ENCODE data around the gene EBP.

Gene EBP

DNA sequence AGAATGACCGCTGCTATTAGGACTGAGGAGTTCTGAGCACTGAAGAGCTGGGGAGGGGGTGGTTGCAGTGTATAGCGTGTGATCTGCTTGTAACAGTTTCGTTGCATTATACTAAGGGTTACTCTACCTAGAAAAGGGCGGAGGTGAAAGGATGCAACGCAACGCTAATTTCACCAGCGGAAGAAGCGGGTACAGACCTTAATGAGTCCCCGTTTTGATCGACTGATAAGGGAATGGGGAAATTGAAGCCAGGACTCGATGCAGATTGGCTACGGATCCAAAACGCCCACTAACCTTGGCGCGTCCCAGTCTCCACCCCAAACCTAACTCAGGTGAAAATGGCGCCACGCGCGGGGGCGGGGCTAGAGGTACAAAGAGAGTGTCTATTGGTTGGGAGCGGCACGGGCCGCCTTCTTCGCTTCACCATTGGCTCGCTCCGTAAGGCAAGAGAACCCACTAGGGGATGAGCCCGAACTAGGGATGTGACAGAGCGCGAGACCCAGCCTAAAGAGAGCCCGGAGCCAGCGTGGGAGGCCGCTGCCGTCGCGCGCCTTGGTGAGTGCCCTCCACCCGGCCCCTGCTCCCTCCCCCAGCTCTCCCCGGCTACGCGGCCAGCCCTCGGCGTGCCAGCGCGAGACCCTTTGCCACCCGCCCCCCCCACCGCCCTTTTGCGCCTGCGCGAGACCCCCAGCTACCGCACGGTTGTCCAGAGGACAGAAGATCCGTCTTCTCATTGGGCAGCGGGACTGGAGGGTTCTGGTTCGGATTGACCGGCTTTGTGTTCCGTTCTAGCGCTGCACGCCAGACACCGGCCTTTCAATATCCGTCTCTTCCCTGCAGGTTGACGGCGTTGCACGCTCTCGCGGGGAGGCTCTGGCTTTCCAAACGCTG lies at the start of gene EBP:
Gene EBP (plus strand): TSS at position 456 of the 891 bp plus-strand sequence. CDS start 1,964 bp downstream, outside the sequence.
- Histone ChIP-seq H3K27me3 (replicated peaks; ENCODE audit: control insufficient read depth, insufficient read depth, low read length) (no peaks in the 10 kb centered on the region), H3K4me1 (ENCODE audit: control insufficient read depth, insufficient read depth, low read length) (peaks cover 3% of the 10 kb centered on the region), H3K9ac (ENCODE audit: low read length) (peak within 1 kb of the TSS; percentile 61), H3K4me3 (ENCODE audit: low read length) (peak within 1 kb of the TSS; percentile 66), H3K9me3 (ENCODE audit: control insufficient read depth, low read length) (no peaks in the 10 kb centered on the region), H3K36me3 (ENCODE audit: control insufficient read depth, insufficient read depth, low read length, severe bottlenecking) (peaks cover 6% of the 10 kb centered on the region)
- peak; percentile 88 for DNase-seq (ENCODE audit: low read depth)

DNA sequence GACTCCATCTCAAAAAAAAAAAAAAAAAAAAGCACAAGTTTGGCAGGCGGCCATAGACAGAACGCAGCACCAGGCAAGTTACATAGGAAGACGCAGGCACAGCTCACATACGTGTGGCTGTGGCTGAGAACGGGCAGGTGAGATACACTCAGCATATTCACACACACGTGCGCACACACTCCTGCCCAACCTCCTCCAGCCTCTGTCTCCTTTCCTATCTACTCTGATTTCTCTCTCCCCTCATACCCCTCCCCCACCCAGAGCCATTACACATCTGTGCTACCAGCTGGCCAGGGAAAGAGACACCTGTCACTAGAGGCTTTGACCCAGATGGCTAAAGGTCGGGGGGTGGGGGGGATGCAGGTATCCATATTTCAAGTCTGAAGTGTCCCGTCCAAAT lies 49.4 kb upstream of the EBP start:
- H3K36me3 ChIP-seq (ENCODE audit: control insufficient read depth, insufficient read depth, low read length, severe bottlenecking): no peaks in the 10 kb centered on the region
- H3K4me3 ChIP-seq (ENCODE audit: low read length): no peak overlapping the region
- H3K4me1 ChIP-seq (ENCODE audit: control insufficient read depth, insufficient read depth, low read length): peaks cover 4% of the 10 kb centered on the region
- no peak overlapping the region for H3K9ac ChIP-seq (ENCODE audit: low read length)
- peaks cover 3% of the 10 kb centered on the region for H3K27me3 ChIP-seq (replicated peaks; ENCODE audit: control insufficient read depth, insufficient read depth, low read length)
- DNase-seq (ENCODE audit: low read depth): no peak
- no peaks in the 10 kb centered on the region for H3K9me3 ChIP-seq (ENCODE audit: control insufficient read depth, low read length)

DNA sequence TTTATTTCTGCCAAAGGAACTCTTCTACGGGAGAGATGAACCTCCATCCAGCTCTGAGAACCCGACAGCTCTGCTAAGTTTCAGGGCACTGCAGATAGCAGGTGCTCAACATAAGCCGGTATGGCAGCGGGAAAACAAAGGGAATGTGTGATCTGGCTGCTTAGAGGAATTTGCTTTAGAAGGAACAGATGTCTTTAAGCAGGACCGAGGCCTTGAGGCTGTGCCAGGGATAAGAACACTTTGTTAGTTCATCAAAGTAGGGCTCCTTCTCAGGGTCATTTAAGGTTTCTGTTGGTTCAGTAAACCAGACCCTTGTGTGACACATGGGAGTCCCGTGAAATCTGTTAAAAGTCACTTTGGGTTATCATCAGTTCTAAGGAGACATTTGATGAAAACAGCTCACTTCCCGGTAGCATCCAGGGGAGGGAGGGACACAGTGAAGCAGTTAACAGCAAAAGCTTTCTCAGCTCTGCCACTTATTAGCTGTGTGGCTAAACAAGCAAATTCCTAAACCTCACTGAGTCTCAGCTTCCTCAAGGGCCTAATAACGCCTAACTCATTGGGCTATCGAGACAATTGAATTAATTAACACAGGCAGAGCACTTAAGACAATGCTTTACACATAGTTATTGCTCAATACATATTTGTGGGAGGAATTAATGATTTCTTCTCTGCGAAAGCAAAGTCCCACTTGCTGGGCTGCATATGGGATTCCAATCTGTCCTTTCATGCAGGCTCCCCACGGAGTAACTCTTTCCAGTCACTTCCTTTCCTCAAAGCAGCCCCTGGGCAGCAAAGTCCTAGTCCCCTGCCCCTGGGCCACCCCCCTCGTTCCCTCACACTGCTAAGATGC lies 48.5 kb upstream of the EBP start:
- H3K4me3 ChIP-seq (ENCODE audit: low read length): no peak overlapping the region
- no peaks in the 10 kb centered on the region for H3K36me3 ChIP-seq (ENCODE audit: control insufficient read depth, insufficient read depth, low read length, severe bottlenecking)
- H3K9ac ChIP-seq (ENCODE audit: low read length): no peak overlapping the region
- H3K27me3 ChIP-seq (replicated peaks; ENCODE audit: control insufficient read depth, insufficient read depth, low read length): no peaks in the 10 kb centered on the region
- H3K4me1 ChIP-seq (ENCODE audit: control insufficient read depth, insufficient read depth, low read length): no peaks in the 10 kb centered on the region
- no peak for DNase-seq (ENCODE audit: low read depth)
- H3K9me3 ChIP-seq (ENCODE audit: control insufficient read depth, low read length): no peaks in the 10 kb centered on the region

DNA sequence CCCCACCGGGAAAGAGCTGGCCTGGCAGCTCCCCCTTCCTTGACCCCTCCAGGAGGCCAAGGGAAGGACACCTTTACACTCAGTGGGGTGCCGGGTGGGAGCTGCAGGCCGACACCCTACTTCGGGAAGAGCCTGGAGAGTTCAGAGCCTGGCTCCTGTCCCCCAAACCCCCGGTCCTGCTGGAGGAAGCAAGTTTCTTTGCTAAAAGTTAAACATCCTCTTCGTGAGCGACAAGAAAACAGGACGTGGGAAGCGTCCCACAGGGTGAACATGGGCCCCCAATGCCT lies 48.0 kb upstream of the EBP start:
- Histone ChIP-seq H3K36me3 (ENCODE audit: control insufficient read depth, insufficient read depth, low read length, severe bottlenecking) (no peaks in the 10 kb centered on the region), H3K4me3 (ENCODE audit: low read length) (no peak overlapping the region), H3K9ac (ENCODE audit: low read length) (no peak overlapping the region), H3K9me3 (ENCODE audit: control insufficient read depth, low read length) (no peaks in the 10 kb centered on the region), H3K4me1 (ENCODE audit: control insufficient read depth, insufficient read depth, low read length) (no peaks in the 10 kb centered on the region), H3K27me3 (replicated peaks; ENCODE audit: control insufficient read depth, insufficient read depth, low read length) (no peaks in the 10 kb centered on the region)
- no peak for DNase-seq (ENCODE audit: low read depth)

DNA sequence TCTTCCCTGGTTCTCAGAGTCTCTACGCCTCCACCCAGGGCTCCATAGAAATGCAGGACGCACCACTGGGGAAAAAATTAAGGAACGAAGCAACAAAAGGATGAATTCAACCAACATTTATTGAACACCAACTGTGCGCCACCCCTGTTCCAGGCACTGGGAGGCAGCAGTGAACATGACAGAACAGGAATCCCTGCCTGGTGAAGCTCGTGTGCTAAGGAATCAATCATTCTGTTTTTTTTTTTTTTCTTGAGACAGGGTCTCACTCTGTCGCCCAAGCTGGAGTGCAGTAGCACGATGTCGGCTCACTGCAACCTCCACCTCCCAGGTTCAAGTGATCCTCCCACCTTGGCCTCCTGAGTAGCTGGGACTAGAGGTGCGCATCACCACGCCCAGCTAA lies 47.5 kb upstream of the EBP start:
- H3K4me1 ChIP-seq (ENCODE audit: control insufficient read depth, insufficient read depth, low read length): no peaks in the 10 kb centered on the region
- H3K4me3 ChIP-seq (ENCODE audit: low read length): no peak overlapping the region
- H3K36me3 ChIP-seq (ENCODE audit: control insufficient read depth, insufficient read depth, low read length, severe bottlenecking): no peaks in the 10 kb centered on the region
- no peak overlapping the region for H3K9ac ChIP-seq (ENCODE audit: low read length)
- no peaks in the 10 kb centered on the region for H3K27me3 ChIP-seq (replicated peaks; ENCODE audit: control insufficient read depth, insufficient read depth, low read length)
- no peaks in the 10 kb centered on the region for H3K9me3 ChIP-seq (ENCODE audit: control insufficient read depth, low read length)
- no peak for DNase-seq (ENCODE audit: low read depth)

GRCh38 chrX:48474581-48474980 lies 47.0 kb upstream of the EBP start:
- Histone ChIP-seq H3K36me3 (ENCODE audit: control insufficient read depth, insufficient read depth, low read length, severe bottlenecking) (no peaks in the 10 kb centered on the region), H3K4me3 (ENCODE audit: low read length) (no peak overlapping the region), H3K9ac (ENCODE audit: low read length) (no peak overlapping the region), H3K27me3 (replicated peaks; ENCODE audit: control insufficient read depth, insufficient read depth, low read length) (no peaks in the 10 kb centered on the region), H3K4me1 (ENCODE audit: control insufficient read depth, insufficient read depth, low read length) (no peaks in the 10 kb centered on the region), H3K9me3 (ENCODE audit: control insufficient read depth, low read length) (no peaks in the 10 kb centered on the region)
- no peak for DNase-seq (ENCODE audit: low read depth)

GRCh38 chrX:48475296-48475695 lies 46.3 kb upstream of the EBP start:
- H3K4me3 ChIP-seq (ENCODE audit: low read length): peak overlapping the region; percentile 89
- no peaks in the 10 kb centered on the region for H3K27me3 ChIP-seq (replicated peaks; ENCODE audit: control insufficient read depth, insufficient read depth, low read length)
- peak overlapping the region; percentile 94 for H3K9ac ChIP-seq (ENCODE audit: low read length)
- no peaks in the 10 kb centered on the region for H3K9me3 ChIP-seq (ENCODE audit: control insufficient read depth, low read length)
- H3K36me3 ChIP-seq (ENCODE audit: control insufficient read depth, insufficient read depth, low read length, severe bottlenecking): no peaks in the 10 kb centered on the region
- no peak for DNase-seq (ENCODE audit: low read depth)
- no peaks in the 10 kb centered on the region for H3K4me1 ChIP-seq (ENCODE audit: control insufficient read depth, insufficient read depth, low read length)

GRCh38 chrX:48475774-48476577 lies 45.6 kb upstream of the EBP start, which contains the start of gene FTSJ1:
FTSJ1 (plus strand) TSS chrX:48476199; CDS start chrX:48478048, 1,849 bp downstream.
- Histone ChIP-seq H3K9ac (ENCODE audit: low read length) (peak within 1 kb of the TSS; percentile 94), H3K36me3 (ENCODE audit: control insufficient read depth, insufficient read depth, low read length, severe bottlenecking) (no peaks in the 10 kb centered on the region), H3K9me3 (ENCODE audit: control insufficient read depth, low read length) (no peaks in the 10 kb centered on the region), H3K4me3 (ENCODE audit: low read length) (peak within 1 kb of the TSS; percentile 89), H3K4me1 (ENCODE audit: control insufficient read depth, insufficient read depth, low read length) (no peaks in the 10 kb centered on the region), H3K27me3 (replicated peaks; ENCODE audit: control insufficient read depth, insufficient read depth, low read length) (no peaks in the 10 kb centered on the region)
- DNase-seq (ENCODE audit: low read depth): peak; percentile 94

DNA sequence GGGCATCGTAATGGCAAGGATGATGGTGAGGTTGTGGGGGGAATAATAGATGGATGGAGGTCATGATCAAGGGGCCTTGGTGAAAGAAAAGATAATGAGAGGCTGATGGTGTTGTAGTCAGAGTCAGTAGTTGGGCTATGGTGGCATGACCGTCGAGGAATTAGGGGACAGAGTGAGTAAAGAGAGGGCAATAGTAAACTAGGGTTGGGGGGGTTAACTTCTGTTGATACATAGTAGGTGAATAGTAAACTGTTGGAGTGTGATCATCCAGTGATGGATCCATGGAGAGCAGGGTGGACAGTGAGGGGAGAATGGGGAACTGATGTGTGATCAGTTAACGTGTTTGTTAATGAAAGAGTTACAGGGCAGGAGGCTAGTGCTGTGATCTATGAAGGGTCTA lies 44.7 kb upstream of the EBP start:
- peak overlapping the region; percentile 89 for H3K4me3 ChIP-seq (ENCODE audit: low read length)
- peak overlapping the region; percentile 94 for H3K9ac ChIP-seq (ENCODE audit: low read length)
- DNase-seq (ENCODE audit: low read depth): no peak
- H3K4me1 ChIP-seq (ENCODE audit: control insufficient read depth, insufficient read depth, low read length): no peaks in the 10 kb centered on the region
- no peaks in the 10 kb centered on the region for H3K9me3 ChIP-seq (ENCODE audit: control insufficient read depth, low read length)
- peaks cover 9% of the 10 kb centered on the region for H3K36me3 ChIP-seq (ENCODE audit: control insufficient read depth, insufficient read depth, low read length, severe bottlenecking)
- no peaks in the 10 kb centered on the region for H3K27me3 ChIP-seq (replicated peaks; ENCODE audit: control insufficient read depth, insufficient read depth, low read length)

DNA sequence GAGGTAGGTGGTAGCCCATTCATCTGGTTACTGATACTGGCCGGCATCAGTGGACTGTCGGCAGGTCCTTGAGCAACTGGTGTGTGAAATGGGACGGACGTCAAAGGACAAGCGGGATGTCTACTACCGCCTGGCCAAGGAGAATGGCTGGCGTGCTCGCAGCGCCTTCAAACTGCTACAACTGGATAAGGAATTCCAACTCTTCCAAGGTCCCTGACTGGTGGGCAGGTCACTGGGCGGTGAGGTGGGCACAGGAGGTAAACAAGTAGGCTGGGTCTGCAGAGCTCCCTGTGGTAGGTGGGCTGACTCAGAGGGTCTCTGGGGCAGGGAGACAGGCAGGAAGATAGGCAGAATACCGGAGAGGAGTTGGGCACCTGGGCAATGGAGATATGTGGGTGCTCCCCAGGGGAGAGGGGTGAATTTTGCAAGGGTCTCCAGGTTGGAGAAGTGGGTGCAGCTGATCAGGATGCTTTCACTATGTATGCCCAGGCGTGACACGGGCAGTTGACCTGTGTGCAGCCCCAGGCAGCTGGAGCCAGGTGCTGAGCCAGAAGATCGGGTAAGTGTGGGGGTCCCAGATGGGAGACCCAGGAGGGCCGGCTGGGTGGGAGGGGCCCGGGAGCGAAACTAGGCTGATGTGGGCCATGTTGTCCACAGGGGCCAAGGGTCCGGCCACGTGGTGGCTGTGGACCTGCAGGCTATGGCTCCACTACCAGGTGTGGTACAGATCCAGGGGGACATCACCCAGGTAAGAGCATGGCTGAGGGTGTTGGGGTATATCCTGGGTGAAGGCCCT lies 43.5 kb upstream of the EBP start:
- no peak overlapping the region for H3K9ac ChIP-seq (ENCODE audit: low read length)
- H3K4me1 ChIP-seq (ENCODE audit: control insufficient read depth, insufficient read depth, low read length): no peaks in the 10 kb centered on the region
- DNase-seq (ENCODE audit: low read depth): no peak
- H3K9me3 ChIP-seq (ENCODE audit: control insufficient read depth, low read length): no peaks in the 10 kb centered on the region
- H3K27me3 ChIP-seq (replicated peaks; ENCODE audit: control insufficient read depth, insufficient read depth, low read length): peaks cover 4% of the 10 kb centered on the region
- peaks cover 16% of the 10 kb centered on the region for H3K36me3 ChIP-seq (ENCODE audit: control insufficient read depth, insufficient read depth, low read length, severe bottlenecking)
- H3K4me3 ChIP-seq (ENCODE audit: low read length): peak overlapping the region; percentile 89

Measured in adipocyte (in vitro differentiated cells).